IMR-90 (cell line): ENCODE measurements around the gene RPS6KA2. TPM values are rescaled to one million over a fixed set of nuclear protein-coding genes. Genes with fewer than 3 reads are reported as not detected.

ENCODE experiments used
- ATAC-seq: fragments of 200-7000 bp; cut with Tn5 transposase; 2 replicates; pipeline ENCODE4 v1.9.1; 2020; ENCODE audit warnings: low read depth, mild to moderate bottlenecking, moderate library complexity
- BruUV-seq: library from RNA; stranded (reverse); fragments of 400-500 nt; replicated peaks from 2 replicates; lab custom pipeline; 2021; lab: Mats Ljungman, UMichigan
- CTCF ChIA-PET: fragments of 300-600 bp; formaldehyde crosslinking; extraction: SDS; loops from one replicate; lab custom pipeline; 2021; ENCODE audit warnings: antibody characterized with exemption; lab: Yijun Ruan, JAX
- POLR2A ChIA-PET: fragments of 300-600 bp; sonication (Branson Sonifier 250); formaldehyde crosslinking; loops from one replicate; lab custom pipeline; 2022; ENCODE audit warnings: antibody characterized with exemption; ENCODE audit not compliant: unreplicated experiment; lab: Charles Lee
- DNase-seq: peaks from one replicate; pipeline ENCODE4 v3.0.0; 2013
- H2AFZ ChIP-seq: replicated peaks from 2 replicates; pipeline ENCODE3; 2013; ENCODE audit warnings: low read length, mild to moderate bottlenecking; ENCODE audit not compliant: poor library complexity
- H2AK5ac ChIP-seq: 2 replicates; pipeline ENCODE4 v1.6.1; 2013; ENCODE audit warnings: low read depth, low read length, inconsistent platforms
- H2AK9ac ChIP-seq: replicated peaks from 2 replicates; pipeline ENCODE3; 2013; ENCODE audit warnings: mild to moderate bottlenecking, low read depth, low read length, moderate library complexity; ENCODE audit not compliant: poor library complexity
- H2BK120ac ChIP-seq: 2 replicates; pipeline ENCODE4 v1.6.1; 2013; ENCODE audit warnings: low read depth, low read length, inconsistent platforms
- H2BK15ac ChIP-seq: 3 replicates; pipeline ENCODE4 v1.6.1; 2013; ENCODE audit warnings: low read depth, low read length, inconsistent platforms
- H2BK20ac ChIP-seq: 2 replicates; pipeline ENCODE4 v1.6.1; 2013; ENCODE audit warnings: low read depth, mild to moderate bottlenecking, inconsistent platforms, low read length, moderate library complexity
- H2BK5ac ChIP-seq: 2 replicates; pipeline ENCODE4 v1.6.1; 2013; ENCODE audit warnings: mild to moderate bottlenecking, low read depth, low read length, inconsistent platforms; ENCODE audit not compliant: poor library complexity, severe bottlenecking
- H3K14ac ChIP-seq: replicated peaks from 2 replicates; pipeline ENCODE4 v1.6.1; 2013; ENCODE audit warnings: low read depth, low read length, inconsistent platforms
- H3K18ac ChIP-seq: 2 replicates; pipeline ENCODE4 v1.6.1; 2013; ENCODE audit warnings: low read depth, low read length, control low read depth
- H3K23ac ChIP-seq: 2 replicates; pipeline ENCODE4 v1.6.1; 2013; ENCODE audit warnings: low read depth, low read length, inconsistent platforms
- H3K27ac ChIP-seq: 2 replicates; pipeline ENCODE4 v1.5.1; 2013; ENCODE audit warnings: mild to moderate bottlenecking, control low read depth, low read length; ENCODE audit not compliant: insufficient read depth
- H3K27me3 ChIP-seq: 2 replicates; pipeline ENCODE4 v1.6.1; 2013; ENCODE audit warnings: low read length; ENCODE audit not compliant: control insufficient read depth, insufficient read depth
- H3K36me3 ChIP-seq: 2 replicates; pipeline ENCODE4 v1.6.1; 2013; ENCODE audit warnings: low read length, mixed read lengths; ENCODE audit not compliant: control insufficient read depth, insufficient read depth
- H3K4ac ChIP-seq: 2 replicates; pipeline ENCODE4 v1.6.1; 2013; ENCODE audit warnings: low read depth, low read length, inconsistent platforms
- H3K4me1 ChIP-seq: 2 replicates; pipeline ENCODE4 v1.6.1; 2013; ENCODE audit warnings: low read length, mixed read lengths; ENCODE audit not compliant: control insufficient read depth, insufficient read depth
- H3K4me2 ChIP-seq: 2 replicates; pipeline ENCODE4 v1.6.1; 2013; ENCODE audit warnings: low read depth, mild to moderate bottlenecking, control low read depth, low read length, moderate library complexity
- H3K4me3 ChIP-seq: 2 replicates; pipeline ENCODE4 v1.5.1; 2013; ENCODE audit warnings: low read depth, mild to moderate bottlenecking, control low read depth, low read length, moderate library complexity; ENCODE audit not compliant: insufficient read depth
- H3K56ac ChIP-seq: 2 replicates; pipeline ENCODE4 v1.6.1; 2013; ENCODE audit warnings: low read length, inconsistent platforms; ENCODE audit not compliant: insufficient read depth; ENCODE audit errors: extremely low read depth
- H3K79me1 ChIP-seq, 2 experiments: 2 replicates each; pipeline ENCODE4 v1.6.1; 2013; ENCODE audit warnings: low read length in 2 of 2, inconsistent platforms in 1 of 2, low read depth in 1 of 2
- H3K9ac ChIP-seq: 2 replicates; pipeline ENCODE4 v1.6.1; 2013; ENCODE audit warnings: low read depth, low read length, control low read depth
- H3K9me1 ChIP-seq: 2 replicates; pipeline ENCODE4 v1.6.1; 2013; ENCODE audit warnings: low read length, inconsistent platforms; ENCODE audit not compliant: insufficient read depth
- H3K9me3 ChIP-seq: 2 replicates; pipeline ENCODE4 v1.6.1; 2013; ENCODE audit warnings: low read length; ENCODE audit not compliant: control insufficient read depth, insufficient read depth
- H4K20me1 ChIP-seq: 2 replicates; pipeline ENCODE4 v1.6.1; 2013; ENCODE audit warnings: low read length, inconsistent platforms; ENCODE audit not compliant: insufficient read depth
- H4K5ac ChIP-seq: 2 replicates; pipeline ENCODE4 v1.6.1; 2013; ENCODE audit warnings: mild to moderate bottlenecking, low read depth, low read length, control low read depth
- H4K8ac ChIP-seq, 2 experiments: 2 replicates each; pipeline ENCODE4 v1.6.1; 2013; ENCODE audit warnings: low read depth in 2 of 2, low read length in 2 of 2, control low read depth in 1 of 2, inconsistent platforms in 1 of 2
- H4K91ac ChIP-seq: 2 replicates; pipeline ENCODE4 v1.6.1; 2013; ENCODE audit warnings: low read depth, low read length, inconsistent platforms; ENCODE audit not compliant: insufficient read depth
- BHLHE40 ChIP-seq: fragments of 150-350 bp; IDR thresholded peaks from 2 replicates; pipeline ENCODE4 v1.6.1; 2016; ENCODE audit warnings: mild to moderate bottlenecking, low read depth, low read length
- CEBPB ChIP-seq: IDR thresholded peaks from 2 replicates; pipeline ENCODE4 v1.6.1; 2012; ENCODE audit warnings: low read depth, low read length, improper control_type of control experiment
- CHD1 ChIP-seq: IDR thresholded peaks from 2 replicates; pipeline ENCODE4 v1.6.1; 2012; ENCODE audit warnings: low read depth, low read length, improper control_type of control experiment
- FOS ChIP-seq: fragments of 150-350 bp; IDR thresholded peaks from 2 replicates; pipeline ENCODE4 v1.6.1; 2016; ENCODE audit warnings: low read depth, low read length
- MAFK ChIP-seq: IDR thresholded peaks from 2 replicates; pipeline ENCODE4 v1.6.1; 2012; ENCODE audit warnings: low read depth, low read length, improper control_type of control experiment
- MAZ ChIP-seq: IDR thresholded peaks from 2 replicates; pipeline ENCODE4 v1.6.1; 2012; ENCODE audit warnings: low read depth, mild to moderate bottlenecking, low read length, improper control_type of control experiment, moderate library complexity, borderline replicate concordance
- MXI1 ChIP-seq: IDR thresholded peaks from 2 replicates; pipeline ENCODE4 v1.6.1; 2012; ENCODE audit warnings: low read depth, mild to moderate bottlenecking, low read length, moderate library complexity, borderline replicate concordance
- NFE2L2 ChIP-seq: fragments of 150-350 bp; IDR thresholded peaks from 2 replicates; pipeline ENCODE4 v1.6.1; 2016; ENCODE audit warnings: low read depth, mild to moderate bottlenecking, low read length
- POLR2A ChIP-seq: IDR thresholded peaks from 2 replicates; pipeline ENCODE4 v1.6.1; 2012; ENCODE audit warnings: mild to moderate bottlenecking, low read depth, low read length
- WGBS, 2 experiments: methylation state at CpG; one replicate each; pipeline versions ENCODE4 v1.1.5 to v1.1.7; 2013; ENCODE audit warnings: missing lambda C conversion rate in 2 of 2; ENCODE audit not compliant: insufficient read length in 1 of 2; ENCODE audit errors: extremely low coverage in 2 of 2; 5-methylcytosine and 5-hydroxymethylcytosine counted together
- dilution Hi-C: fragments of 300-500 bp; cut with HindIII; formaldehyde crosslinking; loops from one replicate; pipeline ENCODE4 v1.14.3; 2018; ENCODE audit warnings: low sequenced_read_pairs; ENCODE audit not compliant: unreplicated experiment
- in situ Hi-C: fragments of 300-500 bp; cut with MboI; formaldehyde crosslinking; loops from 3 replicates; pipeline ENCODE4 v1.14.3; 2019; ENCODE audit warnings: low sequenced_read_pairs, inconsistent platforms, mixed read lengths
- intact Hi-C: fragments of 100-400 bp; cut with micrococcal nuclease; formaldehyde crosslinking; loops from 2 replicates; pipeline ENCODE4 v1.10.0; 2022
- polyA plus RNA-seq, 3 experiments: library from polyadenylated mRNA; depleted of rRNA; stranded (reverse); fragments of >200 nt; gene quantifications; 2 replicates each; pipeline ENCODE4 v1.2.3, GENCODE V29; 2012; ENCODE audit warnings: low replicate concordance in 1 of 3
- total RNA-seq: library from RNA; depleted of rRNA; stranded (reverse); fragments of >200 nt; gene quantifications from 2 replicates; pipeline ENCODE4 v1.2.3, GENCODE V29; 2012
- TF ChIP-seq, protein P1 (sequence below): conservative IDR thresholded peaks from 2 replicates; pipeline ENCODE4 v1.5.1; 2012; ENCODE audit warnings: mild to moderate bottlenecking, low read depth, low read length, improper control_type of control experiment
- TF ChIP-seq, protein P2 (sequence below): fragments of 150-350 bp; IDR thresholded peaks from 2 replicates; pipeline ENCODE4 v1.6.1; 2017; ENCODE audit warnings: mild to moderate bottlenecking, antibody characterized with exemption, low read length, low read depth

The RPS6KA2 gene
- total and polyA plus RNA-seq, 2 of the 4 experiments (the other 2 are of a cell fraction) = 26.9 to 31.3 TPM

DNA sequence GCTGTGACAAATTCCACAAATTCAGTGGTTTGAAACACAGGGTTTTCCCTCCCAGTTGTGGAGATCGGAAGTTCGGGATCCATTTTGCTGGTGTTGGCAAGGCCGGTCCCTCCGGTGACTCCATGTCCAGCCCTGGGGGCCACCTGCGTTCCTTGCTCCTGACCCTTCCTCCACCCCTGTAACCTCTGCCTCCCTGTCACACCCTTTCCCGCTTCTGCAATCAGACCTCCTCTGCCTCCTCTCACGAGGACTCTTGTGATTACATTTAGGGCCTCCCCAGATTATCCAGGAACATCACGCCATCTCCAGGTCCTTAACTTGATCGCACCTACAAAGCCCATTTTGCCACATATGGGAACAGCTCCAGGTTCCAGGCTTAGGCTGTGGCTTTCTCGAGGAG lies 12.5 kb downstream of the RPS6KA2 start (continued):
- TF ChIP-seq, protein P1, sequence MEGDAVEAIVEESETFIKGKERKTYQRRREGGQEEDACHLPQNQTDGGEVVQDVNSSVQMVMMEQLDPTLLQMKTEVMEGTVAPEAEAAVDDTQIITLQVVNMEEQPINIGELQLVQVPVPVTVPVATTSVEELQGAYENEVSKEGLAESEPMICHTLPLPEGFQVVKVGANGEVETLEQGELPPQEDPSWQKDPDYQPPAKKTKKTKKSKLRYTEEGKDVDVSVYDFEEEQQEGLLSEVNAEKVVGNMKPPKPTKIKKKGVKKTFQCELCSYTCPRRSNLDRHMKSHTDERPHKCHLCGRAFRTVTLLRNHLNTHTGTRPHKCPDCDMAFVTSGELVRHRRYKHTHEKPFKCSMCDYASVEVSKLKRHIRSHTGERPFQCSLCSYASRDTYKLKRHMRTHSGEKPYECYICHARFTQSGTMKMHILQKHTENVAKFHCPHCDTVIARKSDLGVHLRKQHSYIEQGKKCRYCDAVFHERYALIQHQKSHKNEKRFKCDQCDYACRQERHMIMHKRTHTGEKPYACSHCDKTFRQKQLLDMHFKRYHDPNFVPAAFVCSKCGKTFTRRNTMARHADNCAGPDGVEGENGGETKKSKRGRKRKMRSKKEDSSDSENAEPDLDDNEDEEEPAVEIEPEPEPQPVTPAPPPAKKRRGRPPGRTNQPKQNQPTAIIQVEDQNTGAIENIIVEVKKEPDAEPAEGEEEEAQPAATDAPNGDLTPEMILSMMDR = no peak
- TF ChIP-seq MXI1 (no peak), CHD1 (no peak), MAFK (no peak), POLR2A (no peak)

DNA sequence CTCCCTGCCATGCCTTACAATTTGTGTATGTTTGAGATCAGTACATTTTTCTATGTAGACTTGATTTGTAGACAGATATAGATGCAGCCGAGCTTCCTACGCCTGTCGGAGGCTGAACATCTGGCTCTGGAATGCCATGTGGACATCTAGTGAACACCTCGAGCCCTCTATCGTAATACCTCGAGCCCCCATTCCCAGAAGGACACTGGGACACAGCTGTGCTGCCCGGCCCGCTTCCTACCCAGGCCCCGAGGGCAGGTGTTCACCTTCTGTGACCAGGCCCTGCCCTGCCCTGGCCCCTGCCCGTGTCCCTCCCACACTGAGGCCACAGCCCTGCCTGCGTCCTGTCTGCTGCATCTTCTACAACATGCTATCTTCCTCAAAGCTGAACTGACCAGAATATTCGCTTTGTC lies 12.9 kb downstream of the RPS6KA2 start:
- Histone ChIP-seq H3K27ac (no peak overlapping the region), H2BK120ac (peak overlapping the region; percentile 27), H3K23ac (no peak overlapping the region), H3K27me3 (no peaks in the 10 kb centered on the region), H4K20me1 (peaks cover 20% of the 10 kb centered on the region; the same call in 1 of the 2 replicates), H4K5ac (no peak overlapping the region), H3K4ac (peak overlapping the region; percentile 63), H2BK15ac (0 out of 3 replicates have a peak overlapping the region, but pooled peaks have one; percentile 30), H3K56ac (no peak overlapping the region), H2BK20ac (no peak overlapping the region), H2AK9ac (no peak overlapping the region), H2AFZ (no peak overlapping the region), H4K91ac (no peak overlapping the region), H2BK5ac (no peak overlapping the region), H3K36me3 (peaks cover 24% of the 10 kb centered on the region), H3K4me1 (peaks cover 39% of the 10 kb centered on the region), H3K9me3 (no peaks in the 10 kb centered on the region), H3K9ac (no peak overlapping the region), H3K4me3 (no peak overlapping the region), H3K79me1 (peaks cover 44 to 79% of the 10 kb centered on the region in 2 experiments), H3K4me2 (no peak overlapping the region), H3K14ac (no peak overlapping the region), H4K8ac (no peak overlapping the region), H3K9me1 (peaks cover 37% of the 10 kb centered on the region), H3K18ac (no peak overlapping the region; the same call in 1 of the 2 replicates), H2AK5ac (peak overlapping the region; percentile 49)
- intact Hi-C loops = no loop called here
- in situ Hi-C loops = no loop called here
- no TSS peak for BruUV-seq
- dilution Hi-C loops = no loop called here
- DNase-seq = no peak
- 91% methylated on average over 4 of the region's 12 CpGs; no CpG with 5 or more reads in 1 of the 2 experiments for WGBS, 2 experiments
- ChIA-PET POLR2A (no interaction called here), CTCF (no interaction called here)
- ATAC-seq = no peak
- no peak for TF ChIP-seq CHD1
- TF ChIP-seq POLR2A = no peak
- no peak for TF ChIP-seq NFE2L2
- TF ChIP-seq, protein P2, sequence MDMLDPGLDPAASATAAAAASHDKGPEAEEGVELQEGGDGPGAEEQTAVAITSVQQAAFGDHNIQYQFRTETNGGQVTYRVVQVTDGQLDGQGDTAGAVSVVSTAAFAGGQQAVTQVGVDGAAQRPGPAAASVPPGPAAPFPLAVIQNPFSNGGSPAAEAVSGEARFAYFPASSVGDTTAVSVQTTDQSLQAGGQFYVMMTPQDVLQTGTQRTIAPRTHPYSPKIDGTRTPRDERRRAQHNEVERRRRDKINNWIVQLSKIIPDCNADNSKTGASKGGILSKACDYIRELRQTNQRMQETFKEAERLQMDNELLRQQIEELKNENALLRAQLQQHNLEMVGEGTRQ = no peak
- TF ChIP-seq, protein P1 = no peak
- no peak for TF ChIP-seq BHLHE40
- no peak for TF ChIP-seq MAZ
- no peak for TF ChIP-seq FOS
- no peak for TF ChIP-seq CEBPB
